Endodermal cell (in vitro differentiated cells): ENCODE measurements around the gene INSL3. TPM values are rescaled to one million over a fixed set of nuclear protein-coding genes. Genes with fewer than 3 reads are reported as not detected.

Experiments used
- DNase-seq: peaks from one replicate; pipeline ENCODE4 v3.0.0-alpha.2; 2017
- H3K27ac ChIP-seq: 2 replicates; pipeline ENCODE4 v1.5.1; 2013; ENCODE audit warnings: mild to moderate bottlenecking, low read depth, low read length, moderate library complexity
- H3K27me3 ChIP-seq: 2 replicates; pipeline ENCODE4 v1.6.1; 2013; ENCODE audit warnings: mild to moderate bottlenecking, low read length, moderate library complexity; ENCODE audit not compliant: insufficient read depth, control insufficient read depth, poor library complexity, severe bottlenecking
- H3K36me3 ChIP-seq: 2 replicates; pipeline ENCODE4 v1.7.0; 2013; ENCODE audit warnings: mild to moderate bottlenecking, low read length, moderate library complexity; ENCODE audit not compliant: control insufficient read depth, insufficient read depth
- H3K4me1 ChIP-seq: one replicate; pipeline ENCODE4 v1.7.0; 2013; ENCODE audit warnings: low read length; ENCODE audit not compliant: control insufficient read depth, insufficient read depth
- H3K4me3 ChIP-seq: 2 replicates; pipeline ENCODE4 v1.5.1; 2013; ENCODE audit warnings: mild to moderate bottlenecking, low read length, moderate library complexity
- H3K9ac ChIP-seq: 2 replicates; pipeline ENCODE4 v1.6.1; 2013; ENCODE audit warnings: mild to moderate bottlenecking, low read length, moderate library complexity; ENCODE audit not compliant: poor library complexity, severe bottlenecking; ENCODE audit errors: extremely low read depth
- H3K9me3 ChIP-seq: 2 replicates; pipeline ENCODE4 v1.6.1; 2013; ENCODE audit warnings: mild to moderate bottlenecking, low read length, moderate library complexity; ENCODE audit not compliant: control insufficient read depth
- H3K27ac Mint-ChIP-seq: 2 replicates; pipeline ENCODE4 v1.8.0; 2020; ENCODE audit warnings: mixed read lengths
- H3K27me3 Mint-ChIP-seq: 2 replicates; pipeline ENCODE4 v1.8.0; 2021; ENCODE audit warnings: mild to moderate bottlenecking, mixed read lengths; ENCODE audit not compliant: insufficient read depth
- H3K36me3 Mint-ChIP-seq: 2 replicates; pipeline ENCODE4 v1.8.0; 2020; ENCODE audit warnings: low read depth, mixed read lengths
- H3K4me1 Mint-ChIP-seq: 2 replicates; pipeline ENCODE4 v1.8.0; 2020; ENCODE audit warnings: mixed read lengths
- H3K4me3 Mint-ChIP-seq: 2 replicates; pipeline ENCODE4 v1.8.0; 2020; ENCODE audit warnings: mild to moderate bottlenecking, moderate library complexity, mixed read lengths
- H3K9me3 Mint-ChIP-seq: 2 replicates; pipeline ENCODE4 v1.8.0; 2020; ENCODE audit warnings: mild to moderate bottlenecking, mixed read lengths
- WGBS, 2 experiments: methylation state at CpG; one replicate each; pipeline versions ENCODE4 v1.1.5 to v1.1.7; 2013; ENCODE audit warnings: missing lambda C conversion rate in 2 of 2, mixed read lengths in 1 of 2; ENCODE audit not compliant: insufficient coverage in 1 of 2, insufficient read length in 1 of 2; 5-methylcytosine and 5-hydroxymethylcytosine counted together
- total RNA-seq, 2 donors: library from RNA; stranded (reverse); fragmentation: NEBNext Ultra II Directional in 1 of 2; extraction: Animal tissue kit (Norgen Biotek cat#: 25700) in 1 of 2; gene quantifications; 2 replicates in 1 of 2; 3 replicates in 1 of 2; pipeline ENCODE4 v1.2.1, GENCODE V29; 2021
- TF ChIP-seq, protein P1 (sequence below): fragments of 200-600 bp; sonication (generic); conservative IDR thresholded peaks from 2 replicates; pipeline ENCODE4 v1.5.0; 2021; ENCODE audit warnings: antibody characterized with exemption, mild to moderate bottlenecking

The INSL3 gene
- total RNA-seq, 2 donors from 2014 or later: 0.80 TPM; not detected in 1

DNA sequence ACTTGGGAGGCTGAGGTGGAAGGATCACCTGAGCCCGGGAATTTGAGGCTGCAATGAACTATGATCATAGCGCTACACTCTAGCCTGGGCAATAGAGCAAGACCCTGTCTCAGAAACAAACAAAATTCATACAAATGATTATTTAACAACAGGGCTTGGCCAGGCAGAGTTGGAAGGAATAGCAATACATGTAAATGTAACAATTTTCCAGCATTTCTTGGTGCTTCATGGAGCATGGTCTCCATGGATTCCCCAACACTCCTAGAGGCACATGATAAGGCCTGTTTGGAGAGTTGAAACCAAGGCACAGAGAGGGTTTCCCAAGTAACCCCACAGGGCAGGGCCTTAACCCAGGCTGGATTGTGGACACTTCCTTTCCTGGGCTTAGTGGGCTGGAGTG lies 10.2 kb downstream of the INSL3 start:
- Histone ChIP-seq H3K9ac (no peak overlapping the region), H3K9me3 (no peaks in the 10 kb centered on the region), H3K27me3 (no peaks in the 10 kb centered on the region), H3K36me3 (no peaks in the 10 kb centered on the region), H3K4me3 (no peak overlapping the region), H3K4me1 (no peaks in the 10 kb centered on the region), H3K27ac (no peak overlapping the region)
- Mint-ChIP-seq H3K27me3 (peaks cover 6% of the 10 kb centered on the region), H3K27ac (no peak overlapping the region), H3K4me1 (no peaks in the 10 kb centered on the region), H3K4me3 (no peak overlapping the region), H3K9me3 (no peaks in the 10 kb centered on the region), H3K36me3 (no peaks in the 10 kb centered on the region)
- WGBS, 2 experiments: 73 to 88% methylated on average over 1 to 2 of the region's 2 CpGs
- TF ChIP-seq, protein P1, sequence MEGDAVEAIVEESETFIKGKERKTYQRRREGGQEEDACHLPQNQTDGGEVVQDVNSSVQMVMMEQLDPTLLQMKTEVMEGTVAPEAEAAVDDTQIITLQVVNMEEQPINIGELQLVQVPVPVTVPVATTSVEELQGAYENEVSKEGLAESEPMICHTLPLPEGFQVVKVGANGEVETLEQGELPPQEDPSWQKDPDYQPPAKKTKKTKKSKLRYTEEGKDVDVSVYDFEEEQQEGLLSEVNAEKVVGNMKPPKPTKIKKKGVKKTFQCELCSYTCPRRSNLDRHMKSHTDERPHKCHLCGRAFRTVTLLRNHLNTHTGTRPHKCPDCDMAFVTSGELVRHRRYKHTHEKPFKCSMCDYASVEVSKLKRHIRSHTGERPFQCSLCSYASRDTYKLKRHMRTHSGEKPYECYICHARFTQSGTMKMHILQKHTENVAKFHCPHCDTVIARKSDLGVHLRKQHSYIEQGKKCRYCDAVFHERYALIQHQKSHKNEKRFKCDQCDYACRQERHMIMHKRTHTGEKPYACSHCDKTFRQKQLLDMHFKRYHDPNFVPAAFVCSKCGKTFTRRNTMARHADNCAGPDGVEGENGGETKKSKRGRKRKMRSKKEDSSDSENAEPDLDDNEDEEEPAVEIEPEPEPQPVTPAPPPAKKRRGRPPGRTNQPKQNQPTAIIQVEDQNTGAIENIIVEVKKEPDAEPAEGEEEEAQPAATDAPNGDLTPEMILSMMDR: no peak
- DNase-seq: no peak

DNA sequence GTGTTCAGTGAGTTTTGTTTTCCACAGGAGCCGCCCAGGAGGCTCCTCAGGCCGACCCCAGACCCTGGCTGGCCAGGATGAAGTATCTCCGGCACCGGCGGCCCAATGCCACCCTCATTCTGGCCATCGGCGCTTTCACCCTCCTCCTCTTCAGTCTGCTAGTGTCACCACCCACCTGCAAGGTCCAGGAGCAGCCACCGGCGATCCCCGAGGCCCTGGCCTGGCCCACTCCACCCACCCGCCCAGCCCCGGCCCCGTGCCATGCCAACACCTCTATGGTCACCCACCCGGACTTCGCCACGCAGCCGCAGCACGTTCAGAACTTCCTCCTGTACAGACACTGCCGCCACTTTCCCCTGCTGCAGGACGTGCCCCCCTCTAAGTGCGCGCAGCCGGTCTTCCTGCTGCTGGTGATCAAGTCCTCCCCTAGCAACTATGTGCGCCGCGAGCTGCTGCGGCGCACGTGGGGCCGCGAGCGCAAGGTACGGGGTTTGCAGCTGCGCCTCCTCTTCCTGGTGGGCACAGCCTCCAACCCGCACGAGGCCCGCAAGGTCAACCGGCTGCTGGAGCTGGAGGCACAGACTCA lies 13.5 kb downstream of the INSL3 start:
- 90 to 93% methylated on average over 23 to 38 of the region's 38 CpGs for WGBS, 2 experiments
- DNase-seq: no peak
- no peak overlapping the region for H3K4me3 Mint-ChIP-seq
- no peaks in the 10 kb centered on the region for H3K9me3 ChIP-seq
- H3K27ac Mint-ChIP-seq: no peak overlapping the region
- no peak overlapping the region for H3K4me3 ChIP-seq
- H3K36me3 Mint-ChIP-seq: no peaks in the 10 kb centered on the region
- no peaks in the 10 kb centered on the region for H3K4me1 ChIP-seq
- no peak overlapping the region for H3K27ac ChIP-seq
- no peak overlapping the region for H3K9ac ChIP-seq
- H3K27me3 Mint-ChIP-seq: peaks cover 10% of the 10 kb centered on the region
- TF ChIP-seq, protein P1: no peak
- no peaks in the 10 kb centered on the region for H3K36me3 ChIP-seq
- H3K4me1 Mint-ChIP-seq: no peaks in the 10 kb centered on the region
- no peaks in the 10 kb centered on the region for H3K9me3 Mint-ChIP-seq
- H3K27me3 ChIP-seq: no peaks in the 10 kb centered on the region

DNA sequence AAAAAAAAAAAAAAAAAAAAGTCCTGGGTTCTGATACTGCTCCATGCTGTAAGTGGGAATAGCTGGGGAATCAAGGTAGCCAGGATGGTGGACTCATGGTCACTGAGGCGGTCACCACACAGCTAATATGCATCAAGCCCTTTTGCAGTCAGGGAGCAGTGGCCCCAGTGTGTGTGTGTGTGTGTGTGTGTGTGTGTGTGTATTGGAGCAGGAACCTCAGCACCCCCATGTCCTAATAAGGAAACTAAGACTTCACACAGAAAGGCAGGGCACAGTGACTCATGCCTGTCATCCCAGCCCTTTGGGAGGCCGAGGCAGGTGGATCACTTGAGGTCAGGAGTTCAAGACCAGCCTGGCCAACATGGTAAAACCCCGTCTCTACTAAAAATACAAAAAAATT lies 14.4 kb downstream of the INSL3 start:
- no peak overlapping the region for H3K27ac Mint-ChIP-seq
- H3K4me1 Mint-ChIP-seq: no peaks in the 10 kb centered on the region
- 87% methylated on average over 3 of the region's 3 CpGs; no CpG with 5 or more reads in 1 of the 2 experiments for WGBS, 2 experiments
- no peaks in the 10 kb centered on the region for H3K9me3 Mint-ChIP-seq
- H3K27me3 Mint-ChIP-seq: peaks cover 9% of the 10 kb centered on the region
- H3K36me3 Mint-ChIP-seq: no peaks in the 10 kb centered on the region
- Histone ChIP-seq H3K4me1 (no peaks in the 10 kb centered on the region), H3K27ac (no peak overlapping the region), H3K9me3 (no peaks in the 10 kb centered on the region), H3K4me3 (no peak overlapping the region), H3K36me3 (no peaks in the 10 kb centered on the region), H3K27me3 (no peaks in the 10 kb centered on the region), H3K9ac (no peak overlapping the region)
- H3K4me3 Mint-ChIP-seq: no peak overlapping the region
- DNase-seq: no peak
- TF ChIP-seq, protein P1: no peak
